Astrocyte of the cerebellum (primary cell): ENCODE measurements around the gene PDXK.

ENCODE experiments used
- DNase-seq: peaks from one replicate; pipeline ENCODE4 v3.0.0-alpha.2; 2011; ENCODE audit warnings: low read depth
- H3K4me3 ChIP-seq: 2 replicates; pipeline ENCODE4 v1.5.1; 2011; ENCODE audit warnings: mild to moderate bottlenecking, low read depth, low read length, moderate library complexity
- CTCF ChIP-seq: IDR thresholded peaks from 2 replicates; pipeline ENCODE4 v1.5.1; 2012; ENCODE audit warnings: low read length, low read depth, moderate library complexity, mild to moderate bottlenecking; ENCODE audit errors: missing control alignments
- in situ Hi-C: cut with HindIII; loops from 2 replicates; pipeline ENCODE4 v1.10.0; 2017; ENCODE audit warnings: low sequenced_read_pairs

PDXK gene

GRCh38 chr21:43764576-43765495 is 45.9 kb downstream of the PDXK start:
- TF ChIP-seq CTCF = no peak
- in situ Hi-C loops = loop anchor here (25.0 kb wide), 1 partner anchor 97 kb away; the partner anchor contains the start of gene AGPAT3
- H3K4me3 ChIP-seq = no peak overlapping the region
- DNase-seq = no peak

GRCh38 chr21:43766734-43767497 is 48.0 kb downstream of the PDXK start:
- DNase-seq = no peak
- no peak overlapping the region for H3K4me3 ChIP-seq
- TF ChIP-seq CTCF = no peak
- in situ Hi-C loops = loop anchor here (25.0 kb wide), 1 partner anchor 95 kb away; the partner anchor contains the start of gene AGPAT3

GRCh38 chr21:43767498-43767983 is 48.6 kb downstream of the PDXK start:
- H3K4me3 ChIP-seq = no peak overlapping the region
- TF ChIP-seq CTCF = no peak
- no peak for DNase-seq
- in situ Hi-C loops = loop anchor here (25.0 kb wide), 1 partner anchor 95 kb away; the partner anchor contains the start of gene AGPAT3

- no peak overlapping the region for H3K4me3 ChIP-seq
- in situ Hi-C loops = loop anchor here (25.0 kb wide), 1 partner anchor 94 kb away; the partner anchor contains the start of gene AGPAT3
- no peak for DNase-seq
- no peak for TF ChIP-seq CTCF
Observed at GRCh38 chr21:43767984-43768867, 49.3 kb downstream of the PDXK start.

GRCh38 chr21:43768868-43769167 is 49.9 kb downstream of the PDXK start:
- in situ Hi-C loops = loop anchor here (25.0 kb wide), 1 partner anchor 93 kb away; the partner anchor contains the start of gene AGPAT3
- no peak overlapping the region for H3K4me3 ChIP-seq
- TF ChIP-seq CTCF = no peak
- DNase-seq = no peak
